Measurements from ENCODE around the gene SBSN. TPM values are rescaled to one million over a fixed set of nuclear protein-coding genes. Genes with fewer than 3 reads are reported as not detected.

SBSN gene
- total RNA-seq, 4 donors from 2014 or later: 1.0 to 13.4 (median 1.2) TPM; not detected in 1

DNA sequence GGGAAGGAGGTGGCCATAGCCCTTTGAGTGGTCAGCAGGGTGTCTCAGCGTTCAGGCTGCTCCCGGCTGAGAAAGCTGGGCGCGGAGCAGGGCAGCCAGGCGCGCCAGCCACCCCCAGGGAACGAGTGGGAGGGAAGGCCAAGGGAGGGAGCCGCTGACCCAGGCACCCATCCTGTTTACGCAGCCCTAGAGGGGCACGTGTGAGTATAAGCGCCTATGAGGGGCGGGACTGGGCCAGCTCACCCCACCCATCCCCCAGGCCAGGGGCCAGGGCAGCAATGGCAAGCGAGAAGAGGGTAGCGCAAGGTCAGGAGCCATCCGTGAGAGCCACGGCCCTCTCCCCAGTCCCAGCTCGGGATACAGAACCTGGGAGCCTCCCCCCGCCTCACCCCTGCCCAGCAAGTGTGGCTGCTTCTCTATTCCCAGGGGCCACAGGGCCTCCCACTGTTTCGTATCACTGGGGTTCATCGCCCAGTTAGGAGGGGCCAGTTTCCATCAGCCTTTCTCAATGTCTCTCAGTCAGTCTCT lies 13.8 kb downstream of the SBSN start:
- Histone ChIP-seq H3K27me3 (peaks cover 75% of the 10 kb centered on the region), H3K4me1 (peaks cover 0 to 14% (median 0%) of the 10 kb centered on the region in 3 donors), H3K4me3 (no peak overlapping the region), H3K36me3 (no peaks in the 10 kb centered on the region), H3K9me3 (no peaks in the 10 kb centered on the region), H3K27ac (no peak overlapping the region)
- WGBS, 2 donors (ENCODE audit: low coverage in 1 of 2): 22 to 53% methylated on average over 4 of the region's 20 CpGs
- no peak for ATAC-seq
- TF ChIP-seq EP300 (IDR thresholded peaks at IDR 0.05): no peak
- TF ChIP-seq, protein P1, sequence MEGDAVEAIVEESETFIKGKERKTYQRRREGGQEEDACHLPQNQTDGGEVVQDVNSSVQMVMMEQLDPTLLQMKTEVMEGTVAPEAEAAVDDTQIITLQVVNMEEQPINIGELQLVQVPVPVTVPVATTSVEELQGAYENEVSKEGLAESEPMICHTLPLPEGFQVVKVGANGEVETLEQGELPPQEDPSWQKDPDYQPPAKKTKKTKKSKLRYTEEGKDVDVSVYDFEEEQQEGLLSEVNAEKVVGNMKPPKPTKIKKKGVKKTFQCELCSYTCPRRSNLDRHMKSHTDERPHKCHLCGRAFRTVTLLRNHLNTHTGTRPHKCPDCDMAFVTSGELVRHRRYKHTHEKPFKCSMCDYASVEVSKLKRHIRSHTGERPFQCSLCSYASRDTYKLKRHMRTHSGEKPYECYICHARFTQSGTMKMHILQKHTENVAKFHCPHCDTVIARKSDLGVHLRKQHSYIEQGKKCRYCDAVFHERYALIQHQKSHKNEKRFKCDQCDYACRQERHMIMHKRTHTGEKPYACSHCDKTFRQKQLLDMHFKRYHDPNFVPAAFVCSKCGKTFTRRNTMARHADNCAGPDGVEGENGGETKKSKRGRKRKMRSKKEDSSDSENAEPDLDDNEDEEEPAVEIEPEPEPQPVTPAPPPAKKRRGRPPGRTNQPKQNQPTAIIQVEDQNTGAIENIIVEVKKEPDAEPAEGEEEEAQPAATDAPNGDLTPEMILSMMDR (IDR thresholded peaks at IDR 0.05): no peak
- TF ChIP-seq POLR2A (IDR thresholded peaks at IDR 0.05): no peak
- no peak for TF ChIP-seq POLR2AphosphoS5 (IDR thresholded peaks at IDR 0.05)

DNA sequence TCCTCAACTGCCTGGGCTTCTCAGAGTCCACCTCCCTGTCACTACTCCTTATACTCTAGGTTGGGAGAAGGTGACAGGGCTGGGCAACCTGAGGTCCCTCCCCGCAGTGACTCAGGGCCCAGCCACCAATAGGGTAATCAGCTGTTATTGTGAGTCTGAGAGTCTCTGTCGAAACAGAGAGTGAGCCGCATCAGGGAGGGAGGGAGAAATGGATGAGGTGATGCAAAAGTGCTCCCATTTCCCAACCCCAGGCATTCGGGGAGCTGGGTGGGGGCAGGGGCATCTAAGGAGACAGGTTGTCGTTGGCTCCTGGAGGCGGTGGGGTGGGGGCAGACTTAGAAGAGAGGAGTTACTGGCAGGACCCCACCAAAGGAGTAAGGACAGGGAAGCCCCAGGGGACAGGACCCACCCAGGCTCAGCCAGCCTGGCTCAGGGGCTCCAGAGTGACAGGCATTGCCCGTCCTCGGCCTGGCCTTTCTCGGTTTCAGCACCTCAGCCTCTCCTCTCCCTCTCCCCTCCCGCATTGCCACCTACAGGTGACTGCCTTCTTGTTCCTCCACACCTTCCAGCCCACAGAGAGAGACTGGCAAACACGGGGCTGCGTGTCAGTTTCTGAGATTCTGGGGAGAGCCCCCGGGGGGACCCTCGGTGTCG lies 14.4 kb downstream of the SBSN start, which contains the start of gene DMKN:
Gene DMKN, minus strand, starts transcription at position 22 of the 654 bp plus-strand sequence. CDS start 174 bp downstream, outside the sequence.
- H3K36me3 ChIP-seq: no peaks in the 10 kb centered on the region
- 7 to 10% methylated on average over 3 to 4 of the region's 15 CpGs for WGBS, 2 donors (ENCODE audit: low coverage in 1 of 2)
- no peak for TF ChIP-seq POLR2A (IDR thresholded peaks at IDR 0.05)
- TF ChIP-seq EP300 (IDR thresholded peaks at IDR 0.05): no peak
- TF ChIP-seq, protein P1 (IDR thresholded peaks at IDR 0.05): no peak
- TF ChIP-seq POLR2AphosphoS5 (IDR thresholded peaks at IDR 0.05): no peak
- no peak within 1 kb of the TSS for H3K27ac ChIP-seq
- no peaks in the 10 kb centered on the region for H3K9me3 ChIP-seq
- H3K27me3 ChIP-seq: peaks cover 73% of the 10 kb centered on the region
- H3K4me3 ChIP-seq: no peak within 1 kb of the TSS
- peak; percentile 13 for ATAC-seq
- peaks cover 0 to 15% (median 0%) of the 10 kb centered on the region in 3 donors for H3K4me1 ChIP-seq

DNA sequence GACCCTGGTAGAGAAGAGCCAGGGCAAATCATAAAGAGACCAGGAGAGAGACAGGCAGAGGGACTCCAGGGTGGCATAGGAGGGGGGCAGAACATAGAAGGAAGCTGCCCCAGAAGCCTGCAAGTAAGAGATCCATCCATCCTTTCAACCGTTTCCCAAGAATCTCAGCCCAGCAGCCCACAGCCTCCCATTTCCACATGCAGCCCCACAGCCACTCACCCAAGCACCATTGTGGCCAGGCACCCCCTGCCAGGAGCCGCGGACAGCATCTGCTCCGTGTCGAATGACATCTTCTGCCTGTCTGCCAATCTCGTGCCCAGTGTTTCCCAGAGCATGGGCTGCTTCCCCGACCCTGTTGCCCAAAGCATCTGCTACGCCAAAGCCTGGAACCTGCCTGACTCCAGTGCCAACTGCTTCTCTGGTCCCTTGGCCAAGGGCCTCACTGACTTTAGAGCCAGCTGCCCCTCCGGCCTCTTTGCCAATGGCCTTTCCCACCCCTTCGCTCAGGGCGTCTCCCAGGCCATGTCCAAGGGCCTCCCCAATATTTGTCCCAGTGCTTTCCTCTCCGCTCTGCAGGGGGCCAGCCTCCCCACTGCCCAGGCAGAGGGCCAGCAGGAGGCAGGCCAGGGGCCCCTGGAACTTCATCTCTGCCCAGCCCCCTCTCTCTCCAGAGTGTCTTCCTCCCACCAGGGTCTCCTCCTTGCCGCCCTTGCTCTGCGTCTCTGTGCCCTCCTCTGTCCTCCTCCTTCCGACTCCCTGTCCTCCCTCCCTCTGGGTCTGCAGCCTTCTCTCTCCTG lies 15.1 kb downstream of the SBSN start:
- Histone ChIP-seq H3K4me3 (no peak overlapping the region), H3K27ac (no peak overlapping the region), H3K27me3 (peaks cover 73% of the 10 kb centered on the region), H3K4me1 (peaks cover 0 to 15% (median 0%) of the 10 kb centered on the region in 3 donors), H3K36me3 (no peaks in the 10 kb centered on the region), H3K9me3 (no peaks in the 10 kb centered on the region)
- no peak for TF ChIP-seq POLR2AphosphoS5 (IDR thresholded peaks at IDR 0.05)
- no peak for TF ChIP-seq POLR2A (IDR thresholded peaks at IDR 0.05)
- TF ChIP-seq, protein P1 (IDR thresholded peaks at IDR 0.05): no peak
- no peak for TF ChIP-seq EP300 (IDR thresholded peaks at IDR 0.05)
- WGBS, 2 donors (ENCODE audit: low coverage in 1 of 2): 52 to 64% methylated on average over 3 to 15 of the region's 15 CpGs
- no peak for ATAC-seq

DNA sequence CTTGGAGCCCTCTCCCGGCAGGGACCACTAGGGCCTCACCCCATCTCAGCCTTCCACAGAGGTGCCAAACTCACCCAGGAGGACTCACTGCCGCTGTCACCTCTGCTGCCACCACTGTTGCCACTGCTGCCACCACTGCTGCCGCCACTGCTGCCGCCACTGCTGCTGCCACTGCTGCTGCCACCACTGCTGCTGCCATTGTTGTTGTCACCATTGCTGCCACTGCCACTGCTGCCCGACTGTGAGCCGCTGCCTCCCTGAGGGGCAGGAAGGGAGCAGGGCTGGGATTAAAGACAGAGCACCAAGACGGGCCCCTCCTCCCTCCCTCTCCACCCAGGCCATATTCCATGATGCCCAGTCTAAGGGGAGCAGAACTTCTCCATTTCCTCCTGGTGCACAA lies 16.8 kb downstream of the SBSN start:
- WGBS, 2 donors (ENCODE audit: low coverage in 1 of 2): 79% methylated on average over 2 of the region's 7 CpGs; no CpG with 5 or more reads in 1 of the 2 donors
- TF ChIP-seq, protein P1 (IDR thresholded peaks at IDR 0.05): no peak
- TF ChIP-seq POLR2AphosphoS5 (IDR thresholded peaks at IDR 0.05): no peak
- TF ChIP-seq POLR2A (IDR thresholded peaks at IDR 0.05): no peak
- no peak for TF ChIP-seq EP300 (IDR thresholded peaks at IDR 0.05)
- peaks cover 81% of the 10 kb centered on the region for H3K27me3 ChIP-seq
- no peak for ATAC-seq
- no peak overlapping the region for H3K4me3 ChIP-seq
- H3K4me1 ChIP-seq: peaks cover 0 to 15% (median 0%) of the 10 kb centered on the region in 3 donors
- no peak overlapping the region for H3K27ac ChIP-seq
- no peaks in the 10 kb centered on the region for H3K36me3 ChIP-seq
- no peaks in the 10 kb centered on the region for H3K9me3 ChIP-seq

Data from gastroesophageal sphincter (tissue), 4 donors.